BE2C (cell line): ENCODE measurements around the gene TSPAN16.
"Not testable (repeated sequence)": the region's sequence is repeated elsewhere in the genome, so short reads cannot be mapped to it uniquely, and the experiment has no call there.

Experiments used
- DNase-seq: peaks from one replicate; pipeline ENCODE4 v3.0.0-alpha.2; 2020
- H3K27me3 ChIP-seq: fragments of 250-450 bp; sonication (Bioruptor Pico); 2 replicates; pipeline ENCODE4 v1.5.1; 2020; ENCODE audit warnings: mild to moderate bottlenecking
- H3K36me3 ChIP-seq: fragments of 250-450 bp; sonication (Bioruptor Pico); 2 replicates; pipeline ENCODE4 v1.5.1; 2020; ENCODE audit warnings: mild to moderate bottlenecking
- H3K4me1 ChIP-seq: fragments of 250-450 bp; sonication (Bioruptor Pico); 2 replicates; pipeline ENCODE4 v1.5.1; 2020
- H3K4me3 ChIP-seq: 2 replicates; pipeline ENCODE4 v1.5.1; 2011; ENCODE audit warnings: low read depth, low read length
- H3K9me3 ChIP-seq: fragments of 250-450 bp; sonication (Bioruptor Pico); 2 replicates; pipeline ENCODE4 v1.5.1; 2020
- TF ChIP-seq, protein P1 (sequence below): IDR thresholded peaks from 2 replicates; pipeline ENCODE4 v1.5.1; 2012; ENCODE audit warnings: mild to moderate bottlenecking, low read depth, low read length

The TSPAN16 gene

DNA sequence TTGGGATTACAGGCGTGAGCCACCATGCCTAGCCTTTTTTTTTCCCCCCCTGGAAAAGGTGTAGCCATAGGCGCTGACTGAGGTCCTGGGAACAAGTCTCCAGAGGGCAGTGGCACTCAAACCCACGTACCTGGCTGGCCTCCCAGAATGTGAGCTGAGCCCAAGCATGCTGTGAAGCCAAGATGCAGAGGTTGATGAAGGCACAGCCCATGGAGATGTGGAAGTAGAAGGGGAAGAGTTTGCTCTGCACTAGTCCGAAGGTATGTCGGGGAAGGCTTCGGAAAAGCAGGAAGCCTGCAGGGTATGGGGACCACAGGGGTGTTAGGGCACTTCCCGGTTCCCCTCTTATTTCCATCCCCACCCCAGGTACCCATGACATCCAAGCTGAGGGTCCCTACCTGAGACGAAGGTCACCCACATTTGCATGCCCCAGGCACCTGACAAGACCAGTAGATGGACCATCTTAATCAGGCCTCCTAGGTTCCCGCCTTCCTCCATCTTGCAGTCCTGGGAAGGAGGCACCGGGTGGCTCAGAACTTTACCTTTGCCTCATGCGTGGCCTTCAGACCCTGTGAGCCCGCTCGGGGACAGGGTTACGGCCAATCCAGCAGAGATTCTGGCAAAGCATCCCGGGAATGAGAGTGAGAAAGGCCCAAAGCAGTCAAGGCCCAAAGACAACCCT is 49.3 kb downstream of the TSPAN16 start:
- Histone ChIP-seq H3K4me1 (no peaks in the 10 kb centered on the region; the same call in 1 of the 2 replicates), H3K9me3 (no peaks in the 10 kb centered on the region), H3K27me3 (no peaks in the 10 kb centered on the region), H3K36me3 (peaks cover 4% of the 10 kb centered on the region; the same call in 1 of the 2 replicates), H3K4me3 (peak overlapping the region; percentile 88)
- DNase-seq, result no peak
- TF ChIP-seq, protein P1, sequence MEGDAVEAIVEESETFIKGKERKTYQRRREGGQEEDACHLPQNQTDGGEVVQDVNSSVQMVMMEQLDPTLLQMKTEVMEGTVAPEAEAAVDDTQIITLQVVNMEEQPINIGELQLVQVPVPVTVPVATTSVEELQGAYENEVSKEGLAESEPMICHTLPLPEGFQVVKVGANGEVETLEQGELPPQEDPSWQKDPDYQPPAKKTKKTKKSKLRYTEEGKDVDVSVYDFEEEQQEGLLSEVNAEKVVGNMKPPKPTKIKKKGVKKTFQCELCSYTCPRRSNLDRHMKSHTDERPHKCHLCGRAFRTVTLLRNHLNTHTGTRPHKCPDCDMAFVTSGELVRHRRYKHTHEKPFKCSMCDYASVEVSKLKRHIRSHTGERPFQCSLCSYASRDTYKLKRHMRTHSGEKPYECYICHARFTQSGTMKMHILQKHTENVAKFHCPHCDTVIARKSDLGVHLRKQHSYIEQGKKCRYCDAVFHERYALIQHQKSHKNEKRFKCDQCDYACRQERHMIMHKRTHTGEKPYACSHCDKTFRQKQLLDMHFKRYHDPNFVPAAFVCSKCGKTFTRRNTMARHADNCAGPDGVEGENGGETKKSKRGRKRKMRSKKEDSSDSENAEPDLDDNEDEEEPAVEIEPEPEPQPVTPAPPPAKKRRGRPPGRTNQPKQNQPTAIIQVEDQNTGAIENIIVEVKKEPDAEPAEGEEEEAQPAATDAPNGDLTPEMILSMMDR, result no peak

DNA sequence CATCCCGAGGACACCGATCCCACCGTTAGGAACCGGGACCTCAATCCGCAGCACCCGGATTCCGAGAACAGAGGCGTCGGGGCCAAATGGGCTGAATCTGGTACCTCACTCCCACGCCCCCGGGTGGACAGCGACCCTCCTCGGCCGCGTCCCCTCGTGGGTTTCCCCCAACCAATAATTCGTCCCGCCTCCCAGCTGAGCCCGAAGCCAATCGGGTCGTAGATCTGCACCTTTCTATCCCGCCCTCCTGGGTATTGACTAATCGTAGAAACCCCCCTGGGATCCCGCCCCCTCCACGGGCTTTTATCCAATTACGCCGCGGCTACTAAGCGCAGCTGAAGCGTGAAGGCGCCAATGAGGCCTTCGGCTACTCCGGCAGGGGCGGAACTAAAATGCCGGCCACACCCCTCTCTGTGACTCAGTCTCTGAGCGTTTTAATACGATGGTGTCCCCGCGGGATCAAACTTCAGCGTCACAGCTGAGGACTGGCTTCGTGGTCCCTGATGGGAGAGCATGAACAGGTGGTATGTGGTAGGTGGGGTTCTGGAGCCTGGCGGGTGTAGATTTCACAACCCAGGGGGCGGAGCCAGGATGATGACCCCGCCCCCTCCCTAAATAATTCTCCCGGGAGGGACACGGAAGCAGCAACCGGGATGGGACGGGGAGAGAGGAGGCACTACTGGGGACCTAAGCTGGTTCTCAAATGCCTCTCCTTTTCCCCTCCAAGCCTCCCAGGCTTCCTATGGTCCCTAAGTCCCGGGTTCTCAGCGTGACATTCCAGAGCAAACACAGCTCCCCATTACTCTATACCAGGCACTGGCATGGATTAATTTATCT is 50.4 kb downstream of the TSPAN16 start, which contains the start of the genes CCDC159 and TMEM205:
TSS of gene CCDC159 (plus strand) at position 416 of the 837 bp plus-strand sequence. CDS start at position 504, 88 bp downstream.
TSS of gene TMEM205 (minus strand) at position 165 of the 837 bp plus-strand sequence. CDS start 649 bp downstream, outside the sequence.
- TF ChIP-seq, protein P1, result peak; percentile 24

DNA sequence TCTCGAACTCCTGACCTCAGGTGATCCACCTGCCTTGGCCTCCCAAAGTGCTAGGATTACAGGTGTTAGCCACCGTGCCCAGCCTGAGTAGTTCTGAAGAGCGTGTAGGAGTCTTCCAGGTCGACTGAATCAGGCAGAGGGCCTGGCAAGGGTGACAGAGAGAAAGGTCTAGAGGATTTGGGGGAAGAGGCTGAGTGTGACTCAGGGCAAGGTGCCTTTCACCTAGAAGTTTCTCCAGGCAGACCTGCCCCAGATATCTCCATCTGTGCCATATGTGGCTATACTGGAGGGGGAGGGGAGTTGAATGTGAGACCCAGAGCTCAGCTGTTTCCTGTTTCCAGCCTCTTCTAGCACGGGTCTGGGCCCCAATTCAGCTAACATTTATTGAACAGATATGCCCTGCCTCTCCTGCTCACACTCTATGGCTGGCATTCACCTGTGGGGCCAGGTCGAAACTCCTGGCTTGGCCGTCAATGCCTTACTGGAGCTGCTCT is 51.6 kb downstream of the TSPAN16 start:
- DNase-seq, result no peak
- H3K4me1 ChIP-seq, result no peaks in the 10 kb centered on the region; the same call in 1 of the 2 replicates

More for the DNA sequence above, 50.4 kb downstream of the TSPAN16 start, which contains the start of the genes CCDC159 and TMEM205:
- Histone ChIP-seq H3K4me1 (no peaks in the 10 kb centered on the region; the same call in 1 of the 2 replicates), H3K9me3 (no peaks in the 10 kb centered on the region), H3K4me3 (peak within 1 kb of the TSS; percentile 88), H3K36me3 (peaks cover 4% of the 10 kb centered on the region; the same call in 1 of the 2 replicates), H3K27me3 (no peaks in the 10 kb centered on the region)
- DNase-seq, result peak; percentile 99

DNA sequence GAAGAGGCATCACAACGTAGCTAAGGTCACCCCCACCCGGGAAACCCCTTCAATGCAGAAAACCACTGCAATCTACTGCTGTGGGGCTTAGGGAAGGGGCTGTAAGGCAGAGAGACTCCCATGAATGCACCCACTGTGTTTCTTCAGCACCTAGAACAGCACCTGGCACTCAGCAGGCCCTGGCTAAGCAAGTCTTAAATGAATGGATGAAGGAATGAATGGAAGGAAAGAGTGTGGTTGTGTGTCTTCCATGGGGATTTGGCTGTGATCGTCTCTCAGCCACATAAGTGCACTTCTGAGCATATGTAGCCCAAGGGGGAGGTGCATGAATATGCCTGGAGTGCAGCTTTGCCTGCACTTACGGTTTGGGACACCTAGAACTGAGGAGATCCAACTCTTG is 53.2 kb downstream of the TSPAN16 start:
- Histone ChIP-seq H3K36me3 (no peaks in the 10 kb centered on the region), H3K4me3 (no peak overlapping the region), H3K4me1 (no peaks in the 10 kb centered on the region; the same call in 1 of the 2 replicates), H3K9me3 (no peaks in the 10 kb centered on the region), H3K27me3 (no peaks in the 10 kb centered on the region)
- TF ChIP-seq, protein P1, result no peak
- DNase-seq, result no peak

More for the DNA sequence above, 51.6 kb downstream of the TSPAN16 start:
- TF ChIP-seq, protein P1, result no peak
- Histone ChIP-seq H3K9me3 (no peaks in the 10 kb centered on the region), H3K36me3 (no peaks in the 10 kb centered on the region), H3K27me3 (no peaks in the 10 kb centered on the region), H3K4me3 (no peak overlapping the region)

DNA sequence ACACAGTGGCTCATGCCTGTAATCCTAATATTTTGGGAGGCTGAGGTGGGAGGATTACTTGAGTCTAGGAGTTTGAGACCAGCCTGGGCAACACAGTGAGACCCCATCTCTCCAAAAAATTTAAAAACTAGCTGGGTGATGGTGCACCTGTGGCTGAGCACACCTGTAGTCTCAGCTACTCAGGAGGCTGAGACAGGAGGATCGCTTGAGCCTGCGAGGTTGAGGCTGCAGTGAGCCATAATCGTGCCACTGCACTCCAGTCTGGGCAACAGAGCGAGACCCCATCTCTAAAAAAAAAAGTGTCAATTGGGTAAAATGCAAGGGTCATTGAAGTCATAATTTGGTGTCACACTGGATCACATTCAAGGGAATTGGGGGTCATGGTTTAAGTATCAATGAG is 58.1 kb downstream of the TSPAN16 start:
- H3K27me3 ChIP-seq, H3K4me1 ChIP-seq, H3K4me3 ChIP-seq, H3K9me3 ChIP-seq, DNase-seq, H3K36me3 ChIP-seq: not testable (repeated sequence)

DNA sequence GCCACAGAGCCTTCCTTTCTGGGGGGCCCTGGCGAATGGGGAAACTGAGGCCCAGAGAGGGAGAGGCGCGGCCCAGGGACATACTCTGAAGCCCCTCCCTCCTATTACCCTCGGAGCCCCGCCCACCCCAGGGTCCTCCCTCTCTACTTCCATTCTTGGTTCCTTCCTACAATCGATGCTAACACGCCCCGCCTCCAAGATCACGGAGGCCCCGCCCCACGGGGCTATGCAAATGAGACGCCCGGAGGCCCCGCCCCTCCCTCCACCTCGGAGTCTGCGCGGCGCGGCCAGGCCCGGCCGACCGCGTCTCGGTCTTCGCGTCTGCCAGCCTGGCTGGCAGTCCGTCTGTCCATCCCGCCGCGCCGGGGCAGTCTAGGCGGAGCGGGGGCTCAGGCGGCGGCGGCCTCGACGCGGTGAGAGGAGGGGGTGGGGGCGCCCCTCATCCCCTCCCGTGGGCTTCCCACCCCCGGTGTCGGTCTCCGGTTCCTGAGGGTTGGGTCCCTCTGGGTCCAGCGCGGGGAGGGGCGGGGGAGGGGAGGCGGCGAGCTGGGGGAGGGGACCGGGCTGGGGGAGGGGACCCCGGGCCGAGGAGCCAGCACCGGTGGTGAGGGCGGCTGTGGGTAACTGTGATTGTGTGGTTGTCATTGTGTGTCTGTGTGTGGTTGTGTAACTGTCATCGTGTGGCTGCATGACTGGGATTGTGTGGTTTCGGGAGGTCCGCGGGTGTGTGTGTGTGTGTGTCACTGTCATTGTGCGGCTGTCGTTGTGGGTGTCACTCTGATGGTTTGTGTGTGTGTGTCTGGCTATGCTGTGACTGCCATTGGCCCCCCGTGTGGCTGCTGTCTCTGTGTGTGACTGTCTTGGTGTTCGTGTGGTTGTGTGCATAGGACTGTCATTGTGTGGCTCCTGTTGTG is 59.5 kb downstream of the TSPAN16 start, which contains the start of gene PLPPR2:
TSS of gene PLPPR2 (plus strand) at position 273 of the 914 bp plus-strand sequence. CDS start 2,242 bp downstream, outside the sequence.
- TF ChIP-seq, protein P1, result no peak

More for the DNA sequence above, 59.5 kb downstream of the TSPAN16 start, which contains the start of gene PLPPR2:
- Histone ChIP-seq H3K36me3 (no peaks in the 10 kb centered on the region; the same call in 1 of the 2 replicates), H3K27me3 (no peaks in the 10 kb centered on the region), H3K9me3 (no peaks in the 10 kb centered on the region), H3K4me1 (peaks cover 4% of the 10 kb centered on the region; the same call in 1 of the 2 replicates), H3K4me3 (peak within 1 kb of the TSS; percentile 59)
- DNase-seq, result peak; percentile 99
